Astrocyte of the spinal cord (primary cell): ENCODE results near the gene ASIC3.

Source experiments
- DNase-seq: peaks from one replicate; pipeline ENCODE4 v3.0.0; 2011; ENCODE audit warnings: low read depth, low spot score
- H3K4me3 ChIP-seq: 2 replicates; pipeline ENCODE4 v1.5.1; 2011; ENCODE audit warnings: low read depth, mild to moderate bottlenecking, low read length, moderate library complexity
- in situ Hi-C: cut with HindIII; loops from 2 replicates; pipeline ENCODE4 v1.10.0; 2017; ENCODE audit warnings: low sequenced_read_pairs
- TF ChIP-seq, protein P1 (sequence below): IDR thresholded peaks from 2 replicates; pipeline ENCODE4 v1.5.1; 2012; ENCODE audit warnings: low read depth, mild to moderate bottlenecking, low read length, inconsistent platforms

ASIC3 gene

DNA sequence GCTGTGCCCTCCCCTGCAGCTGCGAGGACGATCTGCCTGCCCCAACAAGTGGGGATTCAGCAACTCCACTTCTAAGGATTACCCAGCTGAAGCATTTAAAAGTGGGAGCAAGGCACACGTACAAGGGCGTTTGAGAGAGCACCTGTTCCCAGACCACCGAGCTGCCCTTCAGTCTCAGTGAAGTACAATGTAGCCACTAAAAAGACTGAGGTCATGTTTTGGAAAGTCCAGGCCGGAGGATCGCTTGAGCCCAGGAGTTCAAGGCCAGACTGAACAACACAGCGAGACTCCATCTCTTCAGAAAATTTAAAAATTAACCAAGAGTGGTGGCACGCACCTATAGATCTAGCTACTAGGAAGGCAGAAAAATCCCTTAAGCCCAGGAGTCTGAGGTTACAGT is 42.8 kb upstream of the ASIC3 start:
- in situ Hi-C loops: no loop called here
- no peak for DNase-seq
- H3K4me3 ChIP-seq: no peak overlapping the region
- TF ChIP-seq, protein P1, sequence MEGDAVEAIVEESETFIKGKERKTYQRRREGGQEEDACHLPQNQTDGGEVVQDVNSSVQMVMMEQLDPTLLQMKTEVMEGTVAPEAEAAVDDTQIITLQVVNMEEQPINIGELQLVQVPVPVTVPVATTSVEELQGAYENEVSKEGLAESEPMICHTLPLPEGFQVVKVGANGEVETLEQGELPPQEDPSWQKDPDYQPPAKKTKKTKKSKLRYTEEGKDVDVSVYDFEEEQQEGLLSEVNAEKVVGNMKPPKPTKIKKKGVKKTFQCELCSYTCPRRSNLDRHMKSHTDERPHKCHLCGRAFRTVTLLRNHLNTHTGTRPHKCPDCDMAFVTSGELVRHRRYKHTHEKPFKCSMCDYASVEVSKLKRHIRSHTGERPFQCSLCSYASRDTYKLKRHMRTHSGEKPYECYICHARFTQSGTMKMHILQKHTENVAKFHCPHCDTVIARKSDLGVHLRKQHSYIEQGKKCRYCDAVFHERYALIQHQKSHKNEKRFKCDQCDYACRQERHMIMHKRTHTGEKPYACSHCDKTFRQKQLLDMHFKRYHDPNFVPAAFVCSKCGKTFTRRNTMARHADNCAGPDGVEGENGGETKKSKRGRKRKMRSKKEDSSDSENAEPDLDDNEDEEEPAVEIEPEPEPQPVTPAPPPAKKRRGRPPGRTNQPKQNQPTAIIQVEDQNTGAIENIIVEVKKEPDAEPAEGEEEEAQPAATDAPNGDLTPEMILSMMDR: no peak

DNA sequence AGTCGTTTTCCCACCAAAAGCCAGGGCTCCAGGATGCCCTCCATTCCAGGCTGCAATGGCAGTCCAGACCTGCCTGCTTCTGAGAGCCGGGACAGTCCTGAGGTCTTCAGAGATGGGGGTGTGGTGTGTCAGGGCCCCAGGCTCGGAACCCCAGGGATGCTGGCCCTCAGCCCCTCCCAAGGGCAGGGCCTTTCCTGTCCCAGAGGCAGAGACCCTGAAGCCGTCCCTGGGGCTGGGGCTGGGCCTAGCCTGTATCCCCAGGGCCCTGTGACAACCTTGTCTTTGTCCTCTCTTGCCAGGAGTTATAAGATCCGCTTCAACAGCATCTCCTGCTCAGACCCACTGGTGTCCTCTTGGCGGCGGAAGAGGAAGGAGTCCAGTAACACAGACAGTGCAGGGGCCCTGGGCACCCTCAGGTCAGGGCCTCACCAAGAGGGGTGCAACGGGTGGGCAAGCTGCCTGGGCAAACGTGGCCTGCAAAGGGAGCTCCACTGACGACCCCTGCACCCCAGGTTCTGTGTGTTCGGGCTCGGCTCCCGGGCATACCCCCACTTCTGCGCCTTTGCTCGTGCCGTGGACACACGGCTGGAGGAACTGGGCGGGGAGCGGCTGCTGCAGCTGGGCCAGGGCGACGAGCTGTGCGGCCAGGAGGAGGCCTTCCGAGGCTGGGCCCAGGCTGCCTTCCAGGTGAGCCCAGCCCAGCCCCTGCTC is 41.6 kb upstream of the ASIC3 start:
- H3K4me3 ChIP-seq: no peak overlapping the region
- no peak for DNase-seq
- in situ Hi-C loops: no loop called here
- TF ChIP-seq, protein P1: no peak

DNA sequence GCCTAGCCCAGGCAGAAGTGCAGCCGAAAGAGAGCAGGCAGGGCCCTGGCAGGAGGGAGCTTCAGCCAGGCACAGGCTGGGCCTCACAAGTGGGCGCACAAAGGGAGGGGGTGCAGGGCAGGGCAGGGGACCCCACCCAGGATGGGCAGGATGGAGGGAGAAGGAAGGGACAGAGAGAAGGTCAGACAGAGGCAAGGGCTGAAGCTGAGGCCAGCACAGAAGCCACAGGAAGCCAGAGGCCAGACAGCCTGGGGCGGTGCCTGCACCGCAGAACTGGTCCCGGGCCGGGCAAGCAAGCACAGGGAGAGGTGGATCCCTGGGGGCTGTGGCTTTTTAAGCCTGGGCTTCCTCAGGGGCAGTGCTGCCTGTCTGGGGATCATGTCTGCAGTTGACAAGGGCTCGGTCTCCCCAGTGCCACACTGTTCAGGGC is 40.8 kb upstream of the ASIC3 start:
- no peak overlapping the region for H3K4me3 ChIP-seq
- TF ChIP-seq, protein P1: no peak
- DNase-seq: no peak
- in situ Hi-C loops: no loop called here

DNA sequence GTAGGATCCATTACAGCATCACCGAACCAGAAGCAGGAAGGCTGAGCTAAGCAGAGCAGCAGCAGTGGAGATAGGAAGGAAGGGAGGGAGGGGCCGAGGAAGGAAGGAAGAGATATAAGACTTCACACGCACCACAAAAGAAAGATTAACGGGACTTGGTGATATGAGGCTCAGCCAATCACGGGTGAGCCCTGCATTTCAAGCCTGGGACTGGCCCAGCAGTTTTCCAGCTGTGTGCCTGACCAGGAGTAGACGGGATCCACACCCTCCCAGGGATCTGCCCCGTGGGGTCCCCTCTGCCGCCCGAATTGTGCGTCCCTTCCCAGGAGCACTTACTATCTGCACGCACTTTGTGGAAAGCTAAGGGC is 40.2 kb upstream of the ASIC3 start:
- in situ Hi-C loops: no loop called here
- TF ChIP-seq, protein P1: no peak
- no peak overlapping the region for H3K4me3 ChIP-seq
- no peak for DNase-seq

DNA sequence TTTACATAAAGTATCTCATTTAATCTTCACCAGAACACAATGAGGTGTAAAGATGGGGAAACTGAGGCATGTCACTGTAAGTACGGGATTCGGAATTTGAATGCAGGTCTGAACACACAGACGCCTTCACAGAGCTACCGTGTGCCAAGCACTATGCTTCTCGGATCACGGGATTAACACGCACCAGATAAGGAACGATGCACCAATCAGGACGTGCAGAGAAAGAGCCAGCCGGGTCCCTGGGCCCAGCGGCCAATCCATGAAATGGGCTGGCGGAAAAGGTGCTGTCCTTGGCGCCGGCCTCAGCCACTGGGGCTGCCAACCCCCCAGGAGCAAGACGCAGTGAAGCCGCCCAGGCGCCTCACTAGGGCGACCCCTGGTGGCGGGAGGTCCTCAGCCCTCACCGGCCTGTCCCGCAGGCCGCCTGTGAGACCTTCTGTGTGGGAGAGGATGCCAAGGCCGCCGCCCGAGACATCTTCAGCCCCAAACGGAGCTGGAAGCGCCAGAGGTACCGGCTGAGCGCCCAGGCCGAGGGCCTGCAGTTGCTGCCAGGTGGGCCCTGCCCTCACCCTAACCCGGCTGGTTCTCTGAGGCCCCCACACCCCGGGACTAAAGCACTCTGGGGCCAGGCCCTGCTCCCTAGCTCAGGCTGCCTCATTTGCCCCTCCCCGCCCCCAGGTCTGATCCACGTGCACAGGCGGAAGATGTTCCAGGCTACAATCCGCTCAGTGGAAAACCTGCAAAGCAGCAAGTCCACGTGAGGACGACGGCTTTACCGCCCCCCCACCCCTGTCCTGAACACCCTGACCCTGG is 39.6 kb upstream of the ASIC3 start:
- in situ Hi-C loops: no loop called here
- no peak for DNase-seq
- no peak overlapping the region for H3K4me3 ChIP-seq
- TF ChIP-seq, protein P1: peak; percentile 79

DNA sequence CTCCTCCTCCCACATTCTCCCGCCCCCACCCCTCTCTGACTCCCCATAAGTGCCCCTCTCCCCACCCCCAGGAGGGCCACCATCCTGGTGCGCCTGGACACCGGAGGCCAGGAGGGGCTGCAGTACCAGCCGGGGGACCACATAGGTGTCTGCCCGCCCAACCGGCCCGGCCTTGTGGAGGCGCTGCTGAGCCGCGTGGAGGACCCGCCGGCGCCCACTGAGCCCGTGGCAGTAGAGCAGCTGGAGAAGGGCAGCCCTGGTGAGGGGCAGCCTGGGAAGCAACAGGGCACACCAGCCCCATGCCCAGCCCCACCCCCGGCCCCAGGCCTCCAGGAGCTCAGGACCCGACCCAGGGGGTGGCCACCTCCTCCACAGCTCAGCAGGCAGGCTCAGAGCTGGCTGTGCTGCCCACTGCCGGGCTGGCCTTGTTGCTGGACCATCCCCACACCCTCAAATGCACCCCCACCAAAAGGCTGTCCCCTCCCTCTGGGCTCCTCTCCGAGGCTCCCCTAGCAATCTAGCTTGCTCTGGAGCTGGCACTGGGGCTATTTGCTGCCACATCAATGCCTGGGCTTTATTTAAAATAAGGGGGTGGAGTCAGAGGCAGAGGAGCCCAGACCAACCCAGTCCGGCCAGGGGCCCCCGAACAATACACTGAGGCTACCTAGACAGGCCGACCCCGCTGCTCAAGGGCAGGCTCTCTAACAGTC is 38.8 kb upstream of the ASIC3 start:
- TF ChIP-seq, protein P1: no peak
- DNase-seq: no peak
- in situ Hi-C loops: no loop called here
- no peak overlapping the region for H3K4me3 ChIP-seq
